ENCODE data around the gene DSP. TPM values are rescaled to one million over a fixed set of nuclear protein-coding genes. Genes with fewer than 3 reads are reported as not detected.

DSP gene
- total RNA-seq, 4 donors from 2014 or later: 3.8 to 28.3 (median 9.0) TPM

DNA sequence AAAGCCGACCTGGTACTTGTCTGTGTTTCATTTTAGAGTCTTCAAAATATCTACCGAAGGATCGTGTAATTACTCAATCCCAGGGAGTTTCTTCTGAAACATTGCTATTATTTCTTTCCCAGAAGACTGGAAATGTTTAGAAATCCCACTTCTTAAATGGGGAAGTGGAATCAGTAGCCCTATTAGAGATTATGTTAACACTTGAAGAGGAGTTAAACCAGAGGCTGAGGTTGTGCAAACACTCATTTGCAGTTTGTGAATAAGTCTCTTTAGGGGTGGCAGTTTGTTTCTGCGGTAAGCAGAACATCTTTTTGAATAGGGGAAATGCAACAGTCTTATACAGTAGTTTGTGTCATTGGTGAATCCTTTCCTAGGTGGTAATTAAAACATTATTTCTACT, 21.3 kb downstream of the DSP start:
- Histone ChIP-seq H3K36me3 (no peaks in the 10 kb centered on the region), H3K27me3 (peaks cover 0 to 4% of the 10 kb centered on the region in 2 donors), H3K4me1 (no peaks in the 10 kb centered on the region), H3K9me3 (no peaks in the 10 kb centered on the region), H3K27ac (no peak overlapping the region), H3K4me3 (no peak overlapping the region)
- no peak for DNase-seq
- intact Hi-C loops (cut with DNase I; ENCODE audit: low total_unique reads): no loop called here
- TF ChIP-seq CTCF (IDR thresholded peaks at IDR 0.05): no peak
- TF ChIP-seq POLR2A (IDR thresholded peaks at IDR 0.05): no peak

- Histone ChIP-seq H3K27ac (no peak overlapping the region), H3K36me3 (no peaks in the 10 kb centered on the region), H3K4me1 (no peaks in the 10 kb centered on the region), H3K4me3 (no peak overlapping the region), H3K9me3 (no peaks in the 10 kb centered on the region), H3K27me3 (no peaks in the 10 kb centered on the region)
- intact Hi-C loops (cut with DNase I; ENCODE audit: low total_unique reads): no loop called here
- no peak for TF ChIP-seq CTCF (IDR thresholded peaks at IDR 0.05)
- TF ChIP-seq POLR2A (IDR thresholded peaks at IDR 0.05): no peak
- DNase-seq: no peak
Observed at GRCh38 chr6:7566107-7566506, 24.6 kb downstream of the DSP start.

- Histone ChIP-seq H3K4me1 (no peaks in the 10 kb centered on the region), H3K27ac (no peak overlapping the region), H3K9me3 (no peaks in the 10 kb centered on the region), H3K27me3 (no peaks in the 10 kb centered on the region), H3K36me3 (no peaks in the 10 kb centered on the region), H3K4me3 (no peak overlapping the region)
- DNase-seq: no peak
- intact Hi-C loops (cut with DNase I; ENCODE audit: low total_unique reads): no loop called here
- TF ChIP-seq POLR2A (IDR thresholded peaks at IDR 0.05) (no peak), CTCF (IDR thresholded peaks at IDR 0.05) (no peak)
Observed at GRCh38 chr6:7566617-7567173, 25.2 kb downstream of the DSP start.

DNA sequence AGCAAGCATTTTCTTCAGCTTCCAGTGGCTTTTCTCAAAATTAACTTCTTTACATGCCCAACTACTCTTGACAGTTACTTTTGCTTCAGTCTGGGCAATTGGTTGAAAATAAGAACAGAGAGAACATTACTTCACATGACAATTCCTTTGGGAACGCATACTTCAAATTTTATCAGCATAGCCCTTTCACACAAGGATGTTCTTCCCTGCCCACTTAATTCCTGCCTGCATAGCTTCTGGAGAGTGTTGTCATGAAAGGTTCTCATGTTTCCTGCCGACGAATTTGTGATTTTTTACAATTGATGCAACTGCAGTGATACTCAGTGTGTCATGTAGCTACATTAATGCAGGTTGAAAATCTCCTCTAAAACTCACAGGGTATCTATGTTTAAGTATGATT, 26.6 kb downstream of the DSP start:
- Histone ChIP-seq H3K36me3 (no peaks in the 10 kb centered on the region), H3K9me3 (no peaks in the 10 kb centered on the region), H3K27ac (no peak overlapping the region), H3K4me3 (no peak overlapping the region), H3K27me3 (no peaks in the 10 kb centered on the region), H3K4me1 (no peaks in the 10 kb centered on the region)
- intact Hi-C loops (cut with DNase I; ENCODE audit: low total_unique reads): no loop called here
- DNase-seq: no peak
- TF ChIP-seq POLR2A (IDR thresholded peaks at IDR 0.05): no peak
- TF ChIP-seq CTCF (IDR thresholded peaks at IDR 0.05): no peak

GRCh38 chr6:7569082-7569481, 27.6 kb downstream of the DSP start:
- Histone ChIP-seq H3K27me3 (no peaks in the 10 kb centered on the region), H3K4me1 (no peaks in the 10 kb centered on the region), H3K36me3 (no peaks in the 10 kb centered on the region), H3K4me3 (no peak overlapping the region), H3K9me3 (no peaks in the 10 kb centered on the region), H3K27ac (no peak overlapping the region)
- intact Hi-C loops (cut with DNase I; ENCODE audit: low total_unique reads): no loop called here
- TF ChIP-seq CTCF (IDR thresholded peaks at IDR 0.05): no peak
- no peak for TF ChIP-seq POLR2A (IDR thresholded peaks at IDR 0.05)
- DNase-seq: no peak
